Body of pancreas (tissue), 4 donors: Measurements from ENCODE around the gene KRT76.

Experiments
- POLR2A ChIP-seq, 3 donors: fragments of 450-650 bp; IDR thresholded peaks; one replicate each; pipeline ENCODE4 v1.6.1; 2016; ENCODE audit warnings: antibody characterized with exemption in 3 of 3, mild to moderate bottlenecking in 2 of 3
- TF ChIP-seq, protein P1 (sequence below), 7 experiments: fragments of 450-650 bp in 4 of 7; fragments of 200-600 bp in 3 of 7; sonication (generic) in 3 of 7; IDR thresholded peaks; one replicate each; pipeline ENCODE4 v1.5.1; 2016 to 2019; ENCODE audit warnings: antibody characterized with exemption in 7 of 7

DNA sequence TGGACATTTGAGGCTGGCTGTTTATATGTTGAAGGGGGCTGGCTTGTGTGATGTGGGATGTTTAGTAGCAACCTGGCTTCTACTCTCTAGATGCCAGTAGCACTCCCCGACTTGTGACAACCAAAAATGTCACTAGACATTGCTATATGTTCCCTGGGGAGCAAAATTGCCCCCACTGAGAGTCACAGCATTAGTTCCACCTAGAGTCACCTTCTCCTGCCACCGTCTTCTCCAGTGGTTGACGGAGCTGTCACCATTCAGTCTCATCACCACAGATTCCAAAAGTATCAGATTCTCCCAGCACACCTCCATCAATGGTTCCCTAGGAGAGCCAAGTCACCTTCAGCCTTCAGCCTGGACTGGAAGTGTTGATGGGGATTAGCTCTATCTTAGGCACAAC is 7.8 kb upstream of the KRT76 start:
- TF ChIP-seq, protein P1, sequence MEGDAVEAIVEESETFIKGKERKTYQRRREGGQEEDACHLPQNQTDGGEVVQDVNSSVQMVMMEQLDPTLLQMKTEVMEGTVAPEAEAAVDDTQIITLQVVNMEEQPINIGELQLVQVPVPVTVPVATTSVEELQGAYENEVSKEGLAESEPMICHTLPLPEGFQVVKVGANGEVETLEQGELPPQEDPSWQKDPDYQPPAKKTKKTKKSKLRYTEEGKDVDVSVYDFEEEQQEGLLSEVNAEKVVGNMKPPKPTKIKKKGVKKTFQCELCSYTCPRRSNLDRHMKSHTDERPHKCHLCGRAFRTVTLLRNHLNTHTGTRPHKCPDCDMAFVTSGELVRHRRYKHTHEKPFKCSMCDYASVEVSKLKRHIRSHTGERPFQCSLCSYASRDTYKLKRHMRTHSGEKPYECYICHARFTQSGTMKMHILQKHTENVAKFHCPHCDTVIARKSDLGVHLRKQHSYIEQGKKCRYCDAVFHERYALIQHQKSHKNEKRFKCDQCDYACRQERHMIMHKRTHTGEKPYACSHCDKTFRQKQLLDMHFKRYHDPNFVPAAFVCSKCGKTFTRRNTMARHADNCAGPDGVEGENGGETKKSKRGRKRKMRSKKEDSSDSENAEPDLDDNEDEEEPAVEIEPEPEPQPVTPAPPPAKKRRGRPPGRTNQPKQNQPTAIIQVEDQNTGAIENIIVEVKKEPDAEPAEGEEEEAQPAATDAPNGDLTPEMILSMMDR (IDR thresholded peaks at IDR 0.05): no peak
- TF ChIP-seq POLR2A (IDR thresholded peaks at IDR 0.05): no peak
